Measurements from ENCODE around the gene WDR37. TPM values are rescaled to one million over a fixed set of nuclear protein-coding genes. Genes with fewer than 3 reads are reported as not detected.

Gene WDR37
- total and polyA plus RNA-seq, 9 of the 15 experiments (the other 6 are each of a cell fraction or from before 2014, with no cell fraction given), result 2.3 to 11.6 (median 6.7) TPM

DNA sequence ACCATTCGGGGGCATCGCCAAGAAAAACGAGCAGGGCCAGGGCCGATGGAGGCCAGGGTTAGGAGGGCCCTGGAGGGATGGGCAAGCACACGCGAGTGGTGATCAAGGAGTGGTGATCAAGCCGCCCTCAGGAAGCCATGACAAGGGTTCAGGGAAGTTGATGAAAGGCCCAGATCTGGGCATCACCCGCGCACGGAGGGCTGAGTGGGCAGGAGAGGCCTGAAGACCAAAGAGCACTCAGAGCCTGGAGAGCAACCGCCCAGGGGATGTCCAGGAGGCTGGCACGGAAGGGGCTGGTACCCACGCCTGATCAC, 114.6 kb downstream of the WDR37 start:
- POLR2A ChIA-PET, result interaction anchor here (0.7 to 1.6 kb wide), 3 partner anchors 10 to 1377 kb away, joined by 3 to 4 read pairs (median 4); no protein-coding TSS in a partner anchor
- no peaks in the 10 kb centered on the region for H3K36me3 ChIP-seq (ENCODE audit: control insufficient read depth, insufficient read depth, low read length)
- in situ Hi-C loops (cut with MboI) (no loop called here), intact Hi-C loops (cut with micrococcal nuclease) (no loop called here)
- peaks cover 31% of the 10 kb centered on the region for H4K20me1 ChIP-seq (replicated peaks; ENCODE audit: control insufficient read depth, insufficient read depth, low read length)
- TF ChIP-seq NEUROD1 (IDR thresholded peaks at IDR 0.05; ENCODE audit: borderline replicate concordance, low read depth, low read length, partially characterized antibody) (no peak), SPI1 (IDR thresholded peaks at IDR 0.05; ENCODE audit: borderline replicate concordance, low read depth, low read length) (no peak), ATF7 (IDR thresholded peaks at IDR 0.05) (no peak), SRSF3 (IDR thresholded peaks at IDR 0.05; ENCODE audit: insufficient read depth, low read length) (no peak), MAZ (CRISPR knock-in tag; conservative IDR thresholded peaks at IDR 0.05 in 1 of 2, IDR thresholded peaks at IDR 0.05 in 1 of 2) (no peak), ZNF507 (tag; conservative IDR thresholded peaks at IDR 0.05) (no peak), ZNF707 (CRISPR knock-in tag; conservative IDR thresholded peaks at IDR 0.05) (no peak), NFXL1 (CRISPR knock-in tag; IDR thresholded peaks at IDR 0.05) (no peak)
- TF ChIP-seq, protein P1, sequence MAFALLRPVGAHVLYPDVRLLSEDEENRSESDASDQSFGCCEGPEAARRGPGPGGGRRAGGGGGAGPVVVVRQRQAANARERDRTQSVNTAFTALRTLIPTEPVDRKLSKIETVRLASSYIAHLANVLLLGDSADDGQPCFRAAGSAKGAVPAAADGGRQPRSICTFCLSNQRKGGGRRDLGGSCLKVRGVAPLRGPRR (CRISPR knock-in tag; IDR thresholded peaks at IDR 0.05), result no peak
- peaks cover 0 to 10% of the 10 kb centered on the region in 2 experiments; a peak in 1 of 5 replicates for H3K4me1 ChIP-seq (replicated peaks in 1 of 2; ENCODE audit: control insufficient read depth in 2 of 2, insufficient read depth in 2 of 2, low read length in 2 of 2)
- H3K9me1 ChIP-seq (ENCODE audit: control insufficient read depth, insufficient read depth, low read length), result peaks cover 6% of the 10 kb centered on the region
- no peak overlapping the region for H3K4me2 ChIP-seq (ENCODE audit: insufficient read depth, low read length)
- no TSS peak for BruUV-seq (replicated peaks)
- no peak overlapping the region for H3K27ac ChIP-seq (ENCODE audit: extremely low read depth, low read depth, low read length)
- no peaks in the 10 kb centered on the region for H3K79me2 ChIP-seq (ENCODE audit: control insufficient read depth, insufficient read depth, low read length)
- H3K4me3 ChIP-seq, result no peak overlapping the region
- CTCF ChIA-PET (ENCODE audit: low intra/inter-chr PET ratio), result no interaction called here
- DNase-seq (ENCODE audit: extremely low read depth in 1 of 4, low spot score in 3 of 4) (no peak), ATAC-seq (no peak), FAIRE-seq (no peak)
- peaks cover 39 to 72% of the 10 kb centered on the region in 2 experiments for H3K27me3 ChIP-seq (ENCODE audit: control insufficient read depth in 2 of 2, insufficient read depth in 2 of 2, low read length in 2 of 2)
- H3K9ac ChIP-seq (ENCODE audit: insufficient read depth in 1 of 2, low read depth in 2 of 2, low read length in 2 of 2), result no peak overlapping the region
- no peak overlapping the region for H2AFZ ChIP-seq (ENCODE audit: low read depth, low read length)
- no peaks in the 10 kb centered on the region for H3K9me3 ChIP-seq (replicated peaks; ENCODE audit: control insufficient read depth, insufficient read depth, low read depth, low read length)
- 17% methylated on average over 13 of the region's 13 CpGs for WGBS (ENCODE audit: insufficient coverage, low coverage, missing lambda C conversion rate)

All from K562 (cell line).